PC-3 (cell line): Measurements from ENCODE around the gene FBXO48. TPM values are rescaled to one million over a fixed set of nuclear protein-coding genes. Genes with fewer than 3 reads are reported as not detected.

ENCODE experiments used
- ATAC-seq: fragments of 200-7000 bp; cut with Tn5 transposase; 2 replicates; pipeline ENCODE4 v1.9.1; 2020; ENCODE audit warnings: mild to moderate bottlenecking, moderate library complexity
- BruUV-seq: library from RNA; stranded (reverse); fragments of 400-500 nt; replicated peaks from 2 replicates; lab custom pipeline; 2021; lab: Mats Ljungman, UMichigan
- CTCF ChIA-PET: fragments of 300-600 bp; sonication (Branson Sonifier 250); formaldehyde crosslinking; loops from one replicate; lab custom pipeline; 2022; ENCODE audit warnings: antibody characterized with exemption; lab: Charles Lee
- POLR2A ChIA-PET: fragments of 300-600 bp; sonication (Branson Sonifier 250); formaldehyde crosslinking; loops from one replicate; lab custom pipeline; 2022; ENCODE audit warnings: antibody characterized with exemption; ENCODE audit not compliant: unreplicated experiment; lab: Charles Lee
- DNase-seq: peaks from one replicate; pipeline ENCODE4 v3.0.0-alpha.2; 2015
- H2AFZ ChIP-seq: fragments of 300-600 bp; sonication (generic); 2 replicates; pipeline ENCODE4 v1.6.0; 2016; ENCODE audit warnings: antibody characterized with exemption, low read length
- H3F3A ChIP-seq: fragments of 300-600 bp; sonication (generic); one replicate; pipeline ENCODE4 v1.6.0; 2017; ENCODE audit warnings: antibody characterized with exemption, low read length, control low read depth, mild to moderate bottlenecking; ENCODE audit not compliant: unreplicated experiment
- H3K27ac ChIP-seq: fragments of 300-600 bp; sonication (generic); 2 replicates; pipeline ENCODE4 v1.5.1; 2016; ENCODE audit warnings: mild to moderate bottlenecking, low read length
- H3K27me3 ChIP-seq: fragments of 300-600 bp; sonication (generic); 2 replicates; pipeline ENCODE4 v1.6.1; 2016; ENCODE audit warnings: low read length, mixed read lengths
- H3K36me3 ChIP-seq: fragments of 300-600 bp; sonication (generic); 2 replicates; pipeline ENCODE4 v1.6.1; 2016; ENCODE audit warnings: low read depth, mixed run types, low read length, mixed read lengths
- H3K4me1 ChIP-seq: fragments of 300-600 bp; sonication (generic); 2 replicates; pipeline ENCODE4 v1.5.1; 2016; ENCODE audit warnings: low read length; ENCODE audit not compliant: insufficient read depth
- H3K4me2 ChIP-seq: fragments of 300-600 bp; sonication (generic); 2 replicates; pipeline ENCODE4 v1.6.0; 2016; ENCODE audit warnings: low read length
- H3K4me3 ChIP-seq: fragments of 300-600 bp; sonication (generic); 2 replicates; pipeline ENCODE4 v1.5.1; 2016; ENCODE audit warnings: mild to moderate bottlenecking, low read length, mixed read lengths
- H3K79me2 ChIP-seq: fragments of 300-600 bp; sonication (generic); 2 replicates; pipeline ENCODE4 v1.6.1; 2017; ENCODE audit warnings: low read length, mixed read lengths
- H3K9ac ChIP-seq: fragments of 300-600 bp; sonication (generic); 2 replicates; pipeline ENCODE4 v1.6.0; 2016; ENCODE audit warnings: mild to moderate bottlenecking, low read length
- H3K9me2 ChIP-seq: fragments of 300-600 bp; sonication (generic); replicated peaks from 2 replicates; pipeline ENCODE4 v1.6.1; 2016; ENCODE audit warnings: mixed run types, low read length, mixed read lengths
- H3K9me3 ChIP-seq: fragments of 300-600 bp; sonication (generic); 2 replicates; pipeline ENCODE4 v1.6.1; 2016; ENCODE audit warnings: low read length, mixed read lengths
- H4K20me1 ChIP-seq: fragments of 300-600 bp; sonication (generic); 2 replicates; pipeline ENCODE4 v1.6.1; 2016; ENCODE audit warnings: low read length, mixed read lengths
- CTCF ChIP-seq: fragments of 300-600 bp; sonication (generic); conservative IDR thresholded peaks from 2 replicates; pipeline ENCODE4 v1.5.1; 2017; ENCODE audit warnings: antibody characterized with exemption, low read depth, mild to moderate bottlenecking, low read length
- EZH2 ChIP-seq: fragments of 300-600 bp; sonication (generic); IDR thresholded peaks from one replicate; pipeline ENCODE4 v1.6.1; 2017; ENCODE audit warnings: antibody characterized with exemption, mild to moderate bottlenecking, low read length; ENCODE audit not compliant: unreplicated experiment
- EZH2phosphoT487 ChIP-seq: fragments of 300-600 bp; sonication (generic); IDR thresholded peaks from 2 replicates; pipeline ENCODE4 v1.6.1; 2018; ENCODE audit warnings: mild to moderate bottlenecking, antibody characterized with exemption, low read length, borderline replicate concordance
- intact Hi-C: fragments of 100-400 bp; cut with micrococcal nuclease; formaldehyde crosslinking; loops from 2 replicates; pipeline ENCODE4 v1.9.0; 2023
- total RNA-seq: library from RNA; depleted of rRNA; stranded (reverse); fragments of >200 nt; gene quantifications from 2 replicates; pipeline ENCODE4 v1.2.3, GENCODE V29; 2014

FBXO48 gene
- total RNA-seq, 1 experiment from 2014 or later, result 0.91 TPM

- H3F3A ChIP-seq, result no peaks in the 10 kb centered on the region
- peaks cover 13% of the 10 kb centered on the region for H3K4me1 ChIP-seq
- TF ChIP-seq EZH2 (no peak), EZH2phosphoT487 (no peak), CTCF (no peak)
- H3K4me2 ChIP-seq, result no peak overlapping the region
- no peak for DNase-seq
- no peaks in the 10 kb centered on the region for H4K20me1 ChIP-seq
- H3K27ac ChIP-seq, result no peak overlapping the region
- H3K9ac ChIP-seq, result no peak overlapping the region
- ChIA-PET POLR2A (no interaction called here), CTCF (no interaction called here)
- H3K9me2 ChIP-seq, result no peaks in the 10 kb centered on the region
- intact Hi-C loops, result no loop called here
- no TSS peak for BruUV-seq
- H3K79me2 ChIP-seq, result no peaks in the 10 kb centered on the region
- no peak overlapping the region for H3K4me3 ChIP-seq
- H3K36me3 ChIP-seq, result no peaks in the 10 kb centered on the region
- peak; percentile 19; the same call in 1 of the 2 replicates for ATAC-seq
- H3K27me3 ChIP-seq, result no peaks in the 10 kb centered on the region
- no peak overlapping the region for H2AFZ ChIP-seq
- H3K9me3 ChIP-seq, result no peaks in the 10 kb centered on the region
Observed at GRCh38 chr2:68429311-68429826, 37.7 kb downstream of the FBXO48 start.

GRCh38 chr2:68428746-68429145 is 38.3 kb downstream of the FBXO48 start:
- Histone ChIP-seq H3K9me3 (no peaks in the 10 kb centered on the region), H3F3A (no peaks in the 10 kb centered on the region), H2AFZ (no peak overlapping the region), H3K36me3 (no peaks in the 10 kb centered on the region), H4K20me1 (no peaks in the 10 kb centered on the region), H3K79me2 (no peaks in the 10 kb centered on the region), H3K27me3 (no peaks in the 10 kb centered on the region), H3K4me1 (peaks cover 13% of the 10 kb centered on the region), H3K9ac (no peak overlapping the region), H3K4me2 (no peak overlapping the region), H3K4me3 (no peak overlapping the region), H3K9me2 (no peaks in the 10 kb centered on the region), H3K27ac (no peak overlapping the region)
- no TSS peak for BruUV-seq
- intact Hi-C loops, result no loop called here
- ChIA-PET CTCF (no interaction called here), POLR2A (no interaction called here)
- DNase-seq (no peak), ATAC-seq (no peak)
- TF ChIP-seq EZH2 (no peak), CTCF (no peak), EZH2phosphoT487 (no peak)

GRCh38 chr2:68428126-68428525 is 39.0 kb downstream of the FBXO48 start:
- Histone ChIP-seq H3K4me2 (no peak overlapping the region), H3F3A (no peaks in the 10 kb centered on the region), H3K79me2 (no peaks in the 10 kb centered on the region), H3K9me2 (no peaks in the 10 kb centered on the region), H3K27ac (no peak overlapping the region), H3K27me3 (no peaks in the 10 kb centered on the region), H3K4me3 (no peak overlapping the region), H3K9me3 (no peaks in the 10 kb centered on the region), H3K4me1 (peaks cover 13% of the 10 kb centered on the region), H4K20me1 (no peaks in the 10 kb centered on the region), H3K36me3 (no peaks in the 10 kb centered on the region), H2AFZ (no peak overlapping the region), H3K9ac (no peak overlapping the region)
- POLR2A ChIA-PET, result no interaction called here
- no peak for ATAC-seq
- DNase-seq, result no peak
- no TSS peak for BruUV-seq
- no peak for TF ChIP-seq CTCF
- no peak for TF ChIP-seq EZH2phosphoT487
- TF ChIP-seq EZH2, result no peak
- CTCF ChIA-PET, result no interaction called here
- intact Hi-C loops, result no loop called here
